Loucy (cell line): ENCODE data around the gene ARMC6.

Source experiments
- H2AFZ ChIP-seq: fragments of 200-600 bp; sonication (generic); 2 replicates; pipeline ENCODE4 v1.6.0; 2016; ENCODE audit warnings: antibody characterized with exemption, mild to moderate bottlenecking, low read length, moderate library complexity
- H3F3A ChIP-seq: fragments of 200-600 bp; 2 replicates; pipeline ENCODE4 v1.6.0; 2016; ENCODE audit warnings: antibody characterized with exemption, low read depth, mild to moderate bottlenecking
- H3K27me3 ChIP-seq: fragments of 200-600 bp; sonication (generic); 2 replicates; pipeline ENCODE4 v1.6.1; 2014; ENCODE audit warnings: low read length, mild to moderate bottlenecking; ENCODE audit not compliant: insufficient read depth, poor library complexity, severe bottlenecking
- H3K36me3 ChIP-seq: fragments of 200-600 bp; sonication (generic); 2 replicates; pipeline ENCODE4 v1.6.1; 2016; ENCODE audit warnings: low read length; ENCODE audit not compliant: insufficient read depth
- H3K4me1 ChIP-seq: fragments of 200-600 bp; sonication (generic); 2 replicates; pipeline ENCODE4 v1.5.1; 2014; ENCODE audit warnings: low read length, mild to moderate bottlenecking; ENCODE audit not compliant: insufficient read depth, poor library complexity, severe bottlenecking
- H3K4me2 ChIP-seq: fragments of 200-600 bp; sonication (generic); 2 replicates; pipeline ENCODE4 v1.6.0; 2014; ENCODE audit warnings: antibody characterized with exemption, low read length, low read depth, mild to moderate bottlenecking; ENCODE audit not compliant: poor library complexity, severe bottlenecking
- H3K4me3 ChIP-seq: fragments of 200-600 bp; sonication (generic); 2 replicates; pipeline ENCODE4 v1.5.1; 2014; ENCODE audit warnings: low read length, mild to moderate bottlenecking, mixed read lengths; ENCODE audit not compliant: poor library complexity, severe bottlenecking
- H3K79me2 ChIP-seq: fragments of 200-600 bp; sonication (generic); 2 replicates; pipeline ENCODE4 v1.6.1; 2014; ENCODE audit warnings: low read length; ENCODE audit not compliant: insufficient read depth
- H3K9ac ChIP-seq: fragments of 200-600 bp; sonication (generic); 2 replicates; pipeline ENCODE4 v1.6.0; 2014; ENCODE audit warnings: mild to moderate bottlenecking, low read depth, low read length, moderate library complexity; ENCODE audit not compliant: poor library complexity, severe bottlenecking
- H3K9me2 ChIP-seq: fragments of 200-600 bp; sonication (generic); replicated peaks from 2 replicates; pipeline ENCODE4 v1.6.1; 2016; ENCODE audit warnings: low read depth, low read length, mixed read lengths
- H3K9me3 ChIP-seq: fragments of 200-600 bp; sonication (generic); 2 replicates; pipeline ENCODE4 v1.6.1; 2014; ENCODE audit warnings: mild to moderate bottlenecking, antibody characterized with exemption, low read length, low read depth; ENCODE audit not compliant: insufficient read depth
- H4K20me1 ChIP-seq: fragments of 200-600 bp; sonication (generic); 2 replicates; pipeline ENCODE4 v1.6.0; 2014; ENCODE audit warnings: antibody characterized with exemption, low read length, mild to moderate bottlenecking; ENCODE audit not compliant: insufficient read depth, poor library complexity, severe bottlenecking
- CTCF ChIP-seq: fragments of 200-600 bp; sonication (generic); conservative IDR thresholded peaks from 2 replicates; pipeline ENCODE4 v1.5.1; 2014; ENCODE audit warnings: mild to moderate bottlenecking, antibody characterized with exemption, low read length
- EZH2phosphoT487 ChIP-seq: fragments of 200-600 bp; IDR thresholded peaks from 2 replicates; pipeline ENCODE4 v1.6.1; 2018; ENCODE audit warnings: antibody characterized with exemption, mild to moderate bottlenecking, moderate library complexity, borderline replicate concordance

Gene ARMC6

GRCh38 chr19:19055701-19056100 is 22.3 kb downstream of the ARMC6 start:
- Histone ChIP-seq H3K36me3 (peaks cover 50% of the 10 kb centered on the region; the same call in 1 of the 2 replicates), H3K4me2 (no peak overlapping the region)

GRCh38 chr19:19056636-19057275 is 23.4 kb downstream of the ARMC6 start:
- peaks cover 10% of the 10 kb centered on the region for H3K4me1 ChIP-seq
- H3K9ac ChIP-seq, result no peak overlapping the region
- H2AFZ ChIP-seq, result no peak overlapping the region
- no peaks in the 10 kb centered on the region for H4K20me1 ChIP-seq
- no peaks in the 10 kb centered on the region for H3K9me3 ChIP-seq
- H3K9me2 ChIP-seq, result no peaks in the 10 kb centered on the region
- no peaks in the 10 kb centered on the region for H3K79me2 ChIP-seq
- no peak overlapping the region for H3K4me3 ChIP-seq
- no peaks in the 10 kb centered on the region for H3K27me3 ChIP-seq
- H3K4me2 ChIP-seq, result no peak overlapping the region
- TF ChIP-seq CTCF (no peak), EZH2phosphoT487 (no peak)
- H3F3A ChIP-seq, result no peaks in the 10 kb centered on the region
- peaks cover 46% of the 10 kb centered on the region; the same call in 1 of the 2 replicates for H3K36me3 ChIP-seq

More at GRCh38 chr19:19055701-19056100, 22.3 kb downstream of the ARMC6 start:
- no peaks in the 10 kb centered on the region for H4K20me1 ChIP-seq
- no peaks in the 10 kb centered on the region for H3K27me3 ChIP-seq
- no peak overlapping the region for H2AFZ ChIP-seq
- no peaks in the 10 kb centered on the region for H3K9me2 ChIP-seq
- no peak overlapping the region for H3K9ac ChIP-seq
- H3K4me3 ChIP-seq, result no peak overlapping the region
- H3K79me2 ChIP-seq, result no peaks in the 10 kb centered on the region
- no peaks in the 10 kb centered on the region for H3K9me3 ChIP-seq
- no peaks in the 10 kb centered on the region for H3F3A ChIP-seq
- H3K4me1 ChIP-seq, result peaks cover 6% of the 10 kb centered on the region
- TF ChIP-seq CTCF (no peak), EZH2phosphoT487 (no peak)

- Histone ChIP-seq H3F3A (no peaks in the 10 kb centered on the region), H3K27me3 (no peaks in the 10 kb centered on the region), H3K4me3 (no peak overlapping the region), H3K9ac (no peak overlapping the region), H3K4me2 (no peak overlapping the region), H3K79me2 (no peaks in the 10 kb centered on the region), H3K4me1 (peaks cover 14% of the 10 kb centered on the region), H2AFZ (no peak overlapping the region), H4K20me1 (no peaks in the 10 kb centered on the region), H3K9me3 (no peaks in the 10 kb centered on the region), H3K9me2 (no peaks in the 10 kb centered on the region), H3K36me3 (peaks cover 42% of the 10 kb centered on the region; the same call in 1 of the 2 replicates)
- TF ChIP-seq CTCF (no peak), EZH2phosphoT487 (no peak)
These were observed 23.9 kb downstream of the ARMC6 start for GRCh38 chr19:19057317-19057716.
